ENCODE measurements around the gene SYNM.
A peak's percentile ranks its signal among the peaks of the same experiment; 100 is the strongest.

SYNM gene

DNA sequence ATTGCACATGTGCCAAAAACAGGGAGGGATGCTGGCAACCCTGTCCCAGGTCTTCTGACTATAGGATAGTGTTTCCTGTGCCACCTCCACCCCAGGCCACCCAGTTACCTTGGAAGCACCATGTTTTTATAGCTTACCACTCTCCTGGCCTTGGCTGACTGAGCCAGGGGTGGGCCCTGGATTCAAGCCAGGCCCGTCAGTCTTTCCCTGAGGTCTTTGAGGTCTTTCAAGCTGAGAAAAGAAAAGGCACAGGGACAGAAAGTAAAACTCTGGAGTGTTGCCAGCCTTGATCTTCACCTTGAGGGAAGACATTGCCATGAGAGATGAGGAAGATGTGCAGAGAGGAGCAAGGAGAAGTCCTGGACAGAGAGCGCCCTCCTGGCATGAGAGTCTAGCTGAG, 46.3 kb downstream of the SYNM start:
- no peak overlapping the region for H3K4me3 ChIP-seq (replicated peaks in 1 of 2; ENCODE audit: low read depth in 2 of 2, low read length in 2 of 2)
- TF ChIP-seq, protein P1, sequence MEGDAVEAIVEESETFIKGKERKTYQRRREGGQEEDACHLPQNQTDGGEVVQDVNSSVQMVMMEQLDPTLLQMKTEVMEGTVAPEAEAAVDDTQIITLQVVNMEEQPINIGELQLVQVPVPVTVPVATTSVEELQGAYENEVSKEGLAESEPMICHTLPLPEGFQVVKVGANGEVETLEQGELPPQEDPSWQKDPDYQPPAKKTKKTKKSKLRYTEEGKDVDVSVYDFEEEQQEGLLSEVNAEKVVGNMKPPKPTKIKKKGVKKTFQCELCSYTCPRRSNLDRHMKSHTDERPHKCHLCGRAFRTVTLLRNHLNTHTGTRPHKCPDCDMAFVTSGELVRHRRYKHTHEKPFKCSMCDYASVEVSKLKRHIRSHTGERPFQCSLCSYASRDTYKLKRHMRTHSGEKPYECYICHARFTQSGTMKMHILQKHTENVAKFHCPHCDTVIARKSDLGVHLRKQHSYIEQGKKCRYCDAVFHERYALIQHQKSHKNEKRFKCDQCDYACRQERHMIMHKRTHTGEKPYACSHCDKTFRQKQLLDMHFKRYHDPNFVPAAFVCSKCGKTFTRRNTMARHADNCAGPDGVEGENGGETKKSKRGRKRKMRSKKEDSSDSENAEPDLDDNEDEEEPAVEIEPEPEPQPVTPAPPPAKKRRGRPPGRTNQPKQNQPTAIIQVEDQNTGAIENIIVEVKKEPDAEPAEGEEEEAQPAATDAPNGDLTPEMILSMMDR (IDR thresholded peaks at IDR 0.05; ENCODE audit: low read depth, low read length) = no peak
- no peak for DNase-seq (ENCODE audit: low read depth in 2 of 2)

DNA sequence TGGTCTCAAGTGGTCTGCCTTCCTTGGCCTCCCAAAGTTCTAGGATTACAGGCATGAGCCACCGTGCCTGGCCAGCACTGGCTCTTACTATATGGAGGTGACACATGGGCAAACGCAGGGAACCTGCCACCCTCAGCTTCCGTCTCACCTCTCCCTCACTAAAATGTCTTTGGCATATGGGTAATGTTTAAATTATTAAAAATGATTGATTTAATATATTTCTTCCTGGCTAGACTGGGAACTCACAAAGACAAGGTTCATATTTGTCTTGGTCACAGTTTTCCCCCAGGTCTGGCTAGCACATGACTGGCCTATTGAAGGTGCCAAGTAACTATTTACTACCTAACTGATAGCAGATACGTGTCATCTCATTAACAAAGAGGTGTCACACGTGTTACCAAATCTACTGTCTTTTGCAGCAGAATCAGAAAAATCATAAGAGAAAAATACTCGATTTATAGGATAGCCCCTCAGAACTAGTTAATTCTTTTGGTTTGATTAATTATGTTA, 48.2 kb downstream of the SYNM start:
- no peak overlapping the region for H3K4me3 ChIP-seq (replicated peaks in 1 of 2; ENCODE audit: low read depth in 2 of 2, low read length in 2 of 2)
- DNase-seq (ENCODE audit: low read depth in 2 of 2) = no peak
- TF ChIP-seq, protein P1 (IDR thresholded peaks at IDR 0.05; ENCODE audit: low read depth, low read length) = no peak

GRCh38 chr15:99154271-99154670, 49.4 kb downstream of the SYNM start:
- TF ChIP-seq, protein P1 (IDR thresholded peaks at IDR 0.05; ENCODE audit: low read depth, low read length) = no peak
- DNase-seq (ENCODE audit: low read depth in 2 of 2) = peak; percentile 12 to 27
- H3K4me3 ChIP-seq (replicated peaks in 1 of 2; ENCODE audit: low read depth in 2 of 2, low read length in 2 of 2) = no peak overlapping the region

DNA sequence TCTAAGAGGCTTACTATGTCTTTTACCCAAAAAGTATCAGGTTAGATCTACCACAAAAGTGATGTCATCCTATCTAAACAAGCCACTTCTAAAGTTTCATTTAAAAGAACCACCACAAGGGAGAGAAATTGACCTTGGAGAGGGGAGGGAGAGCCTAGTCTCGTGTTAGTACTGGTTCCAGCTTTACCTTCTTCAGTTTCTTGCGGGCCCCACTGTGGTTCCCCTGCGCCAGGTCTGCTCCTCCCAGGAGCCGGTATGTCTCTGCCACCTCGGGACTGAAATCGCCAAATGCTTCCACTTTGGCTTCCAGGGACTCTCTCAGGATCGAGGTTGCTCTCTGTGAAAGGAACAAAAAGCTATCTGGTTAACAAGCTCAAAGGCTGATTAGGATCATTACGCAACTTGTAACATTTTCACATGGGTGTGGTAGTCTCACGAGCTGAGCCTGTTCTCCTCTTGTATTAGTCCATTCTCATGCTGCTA, 51.1 kb downstream of the SYNM start:
- TF ChIP-seq, protein P1 (IDR thresholded peaks at IDR 0.05; ENCODE audit: low read depth, low read length) = no peak
- DNase-seq (ENCODE audit: low read depth in 2 of 2) = peak; percentile 14 to 28
- no peak overlapping the region for H3K4me3 ChIP-seq (replicated peaks in 1 of 2; ENCODE audit: low read depth in 2 of 2, low read length in 2 of 2)

DNA sequence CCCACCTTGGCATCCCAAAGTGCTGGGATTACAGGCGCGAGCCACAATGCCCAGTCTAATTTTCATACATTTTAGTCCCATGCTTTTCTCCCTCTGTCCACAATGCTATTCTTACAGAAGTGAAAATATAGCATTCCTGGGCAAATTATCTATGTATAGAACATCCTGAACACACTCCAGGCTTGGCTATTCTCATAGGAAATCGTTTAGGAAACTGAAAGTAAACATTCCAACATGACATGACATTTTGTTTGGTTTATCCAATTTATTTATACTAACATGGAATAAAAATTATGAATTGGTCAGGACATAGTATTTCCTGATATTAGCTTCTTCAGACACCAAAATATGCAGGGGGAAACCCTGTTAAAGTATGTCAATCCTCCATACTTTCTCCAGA, 52.6 kb downstream of the SYNM start:
- DNase-seq (ENCODE audit: low read depth in 2 of 2) = peak; percentile 4 to 13
- no peak overlapping the region for H3K4me3 ChIP-seq (replicated peaks in 1 of 2; ENCODE audit: low read depth in 2 of 2, low read length in 2 of 2)
- TF ChIP-seq, protein P1 (IDR thresholded peaks at IDR 0.05; ENCODE audit: low read depth, low read length) = no peak

GRCh38 chr15:99158626-99159412, 53.9 kb downstream of the SYNM start:
- TF ChIP-seq, protein P1 (IDR thresholded peaks at IDR 0.05; ENCODE audit: low read depth, low read length) = no peak
- no peak for DNase-seq (ENCODE audit: low read depth in 2 of 2)
- H3K4me3 ChIP-seq (replicated peaks in 1 of 2; ENCODE audit: low read depth in 2 of 2, low read length in 2 of 2) = no peak overlapping the region

All from cardiac fibroblast (primary cell).